K562 (cell line): ENCODE results near the gene MEIS1. TPM values are rescaled to one million over a fixed set of nuclear protein-coding genes. Genes with fewer than 3 reads are reported as not detected.

Experiments
- ATAC-seq: fragments of 200-7000 bp; cut with Tn5 transposase; 3 replicates; pipeline ENCODE4 v1.9.1; 2020; ENCODE audit warnings: moderate library complexity
- BruUV-seq: library from RNA; stranded (reverse); fragments of 400-500 nt; replicated peaks from 2 replicates; lab custom pipeline; 2021; lab: Mats Ljungman, UMichigan
- CTCF ChIA-PET: fragments of 300-600 bp; formaldehyde crosslinking; extraction: SDS; loops from one replicate; lab custom pipeline; 2021; ENCODE audit warnings: low intra/inter-chr PET ratio; lab: Yijun Ruan, JAX
- POLR2A ChIA-PET: fragments of 300-600, 350-650 bp; sonication (Branson Sonifier 250); formaldehyde crosslinking; extraction: SDS; loops from one replicate; lab custom pipeline; 2021; ENCODE audit warnings: antibody characterized with exemption, inconsistent platforms; lab: Yijun Ruan, JAX
- DNase-seq, 4 experiments: peaks; one replicate each; pipeline versions ENCODE4 v3.0.0 to v3.0.0-alpha.2; 2011 to 2018; ENCODE audit warnings: low spot score in 3 of 4, mixed read lengths in 3 of 4; ENCODE audit errors: extremely low read depth in 1 of 4
- FAIRE-seq: peaks from 2 replicates; lab custom pipeline; 2011; peaks lifted over from hg19 to GRCh38; lab: Jason Lieb, UNC
- H2AFZ ChIP-seq: 2 replicates; pipeline ENCODE4 v1.6.0; 2011; ENCODE audit warnings: low read depth, low read length, control low read depth, inconsistent platforms
- H3K27ac ChIP-seq: fragments of 200-600 bp; 3 replicates; pipeline ENCODE4 v1.8.0; 2011; ENCODE audit warnings: low read depth, mild to moderate bottlenecking, control low read depth, inconsistent platforms, low read length, moderate library complexity, mixed read lengths; ENCODE audit errors: extremely low read depth
- H3K27me3 ChIP-seq, 2 experiments: fragments of 300-600 bp in 1 of 2; 2 replicates in 1 of 2; 3 replicates in 1 of 2; pipeline versions ENCODE4 v1.6.0 to v1.8.0; 2011; ENCODE audit warnings: inconsistent platforms in 2 of 2, low read length in 2 of 2, mild to moderate bottlenecking in 1 of 2, mixed read lengths in 1 of 2, moderate library complexity in 1 of 2; ENCODE audit not compliant: control insufficient read depth in 2 of 2, insufficient read depth in 2 of 2
- H3K36me3 ChIP-seq: fragments of 300-600 bp; 3 replicates; pipeline ENCODE4 v1.8.0; 2011; ENCODE audit warnings: mild to moderate bottlenecking, low read length, inconsistent platforms; ENCODE audit not compliant: control insufficient read depth, insufficient read depth
- H3K4me1 ChIP-seq, 2 experiments: fragments of 200-600 bp in 1 of 2; replicated peaks in 1 of 2; 2 replicates in 1 of 2; 3 replicates in 1 of 2; pipeline versions ENCODE4 v1.5.1 to v1.8.0; 2011; ENCODE audit warnings: inconsistent platforms in 2 of 2, low read length in 2 of 2, mild to moderate bottlenecking in 1 of 2, mixed read lengths in 1 of 2, moderate library complexity in 1 of 2; ENCODE audit not compliant: control insufficient read depth in 2 of 2, insufficient read depth in 2 of 2
- H3K4me2 ChIP-seq: 2 replicates; pipeline ENCODE4 v1.6.1; 2011; ENCODE audit warnings: low read length, control low read depth, inconsistent platforms, mixed read lengths; ENCODE audit not compliant: insufficient read depth
- H3K4me3 ChIP-seq: fragments of 200-600 bp; sonication (generic), shearing (Covaris generic); 2 replicates; pipeline ENCODE4 v1.5.1; 2016; ENCODE audit warnings: control low read depth, inconsistent platforms
- H3K79me2 ChIP-seq: fragments of 200-600 bp; 3 replicates; pipeline ENCODE4 v1.8.0; 2011; ENCODE audit warnings: low read length, inconsistent platforms; ENCODE audit not compliant: control insufficient read depth, insufficient read depth
- H3K9ac ChIP-seq, 2 experiments: 2 replicates each; pipeline versions ENCODE4 v1.6.0 to v1.6.1; 2011; ENCODE audit warnings: low read depth in 2 of 2, low read length in 2 of 2, control low read depth in 1 of 2, inconsistent platforms in 1 of 2, mild to moderate bottlenecking in 1 of 2, mixed read lengths in 1 of 2; ENCODE audit not compliant: insufficient read depth in 1 of 2
- H3K9me1 ChIP-seq: one replicate; pipeline ENCODE4 v1.6.0; 2011; ENCODE audit warnings: inconsistent platforms, mild to moderate bottlenecking, low read length, moderate library complexity; ENCODE audit not compliant: control insufficient read depth, insufficient read depth
- H3K9me3 ChIP-seq: replicated peaks from 2 replicates; pipeline ENCODE4 v1.5.1; 2011; ENCODE audit warnings: low read depth, low read length, inconsistent platforms; ENCODE audit not compliant: control insufficient read depth, insufficient read depth
- H4K20me1 ChIP-seq: replicated peaks from 2 replicates; pipeline ENCODE4 v1.6.1; 2011; ENCODE audit warnings: low read length, inconsistent platforms, mixed read lengths; ENCODE audit not compliant: control insufficient read depth, insufficient read depth
- GABPB1 ChIP-seq: sonication (generic); formaldehyde crosslinking; IDR thresholded peaks from 2 replicates; pipeline ENCODE4 v1.8.0; 2022; ENCODE audit warnings: mild to moderate bottlenecking, missing genetic modification reagents
- HDAC8 ChIP-seq: fragments of 450-650 bp; IDR thresholded peaks from 2 replicates; pipeline ENCODE4 v1.6.1; 2016; ENCODE audit warnings: mild to moderate bottlenecking, missing genetic modification characterization, moderate library complexity, missing compliant biosample characterization
- IFI16 ChIP-seq: fragments of 250-450 bp; sonication (Bioruptor Pico); IDR thresholded peaks from 2 replicates; pipeline ENCODE4 v2.1.2; 2022; ENCODE audit warnings: mild to moderate bottlenecking, inconsistent platforms
- NFATC3 ChIP-seq: fragments of 450-650 bp; IDR thresholded peaks from 2 replicates; pipeline ENCODE4 v1.6.1; 2017; ENCODE audit warnings: mild to moderate bottlenecking
- NFXL1 ChIP-seq: fragments of 450-650 bp; formaldehyde crosslinking; IDR thresholded peaks from 2 replicates; pipeline ENCODE4 v1.4.0; 2021; ENCODE audit warnings: mild to moderate bottlenecking
- RFX1 ChIP-seq: fragments of 450-650 bp; IDR thresholded peaks from 2 replicates; pipeline ENCODE4 v1.6.1; 2016; ENCODE audit warnings: mild to moderate bottlenecking, moderate library complexity
- RNF2 ChIP-seq: sonication (generic); IDR thresholded peaks from 2 replicates; pipeline ENCODE4 v1.6.1; 2016
- TBP ChIP-seq: optimal IDR thresholded peaks from 2 replicates; pipeline ENCODE3; 2011; ENCODE audit warnings: low read depth, low read length, improper control_type of control experiment
- TCF7 ChIP-seq: sonication (generic); IDR thresholded peaks from 2 replicates; pipeline ENCODE4 v1.6.1; 2016; ENCODE audit warnings: antibody characterized with exemption, borderline replicate concordance
- ZKSCAN8 ChIP-seq: fragments of 200-800 bp; sonication (Bioruptor generic); IDR thresholded peaks from 2 replicates; pipeline ENCODE4 v1.6.1; 2016; ENCODE audit warnings: missing genetic modification characterization, missing compliant biosample characterization
- ZNF12 ChIP-seq: sonication (generic); formaldehyde crosslinking; IDR thresholded peaks from 2 replicates; pipeline ENCODE4 v1.4.0; 2020; ENCODE audit warnings: mild to moderate bottlenecking, missing genetic modification reagents
- ZNF165 ChIP-seq: fragments of 250-450 bp; sonication (Bioruptor Pico); IDR thresholded peaks from 2 replicates; pipeline ENCODE4 v1.4.0; 2020; ENCODE audit warnings: borderline replicate concordance
- ZNF23 ChIP-seq: fragments of 250-450 bp; sonication (Bioruptor Pico); IDR thresholded peaks from 2 replicates; pipeline ENCODE4 v1.4.0; 2020; ENCODE audit warnings: mild to moderate bottlenecking
- WGBS: fragments of 100-300 bp; shearing (Covaris generic); methylation state at CpG from one replicate; pipeline ENCODE4 v1.1.6; 2016; ENCODE audit warnings: low coverage, mixed read lengths; ENCODE audit not compliant: insufficient coverage; ENCODE audit errors: missing lambda C conversion rate; 5-methylcytosine and 5-hydroxymethylcytosine counted together
- in situ Hi-C: fragments of 300-500 bp; cut with MboI; formaldehyde crosslinking; loops from 4 replicates; pipeline ENCODE4 v1.15.0; 2018; ENCODE audit warnings: inconsistent platforms, mixed read lengths
- intact Hi-C: fragments of 100-400 bp; cut with micrococcal nuclease; formaldehyde crosslinking; loops from 2 replicates; pipeline ENCODE4 v1.14.2; 2022
- polyA plus RNA-seq, 8 experiments: library from polyadenylated mRNA; depleted of rRNA in 4 of 8; stranded (reverse) in 5 of 8; unstranded in 3 of 8; fragments of >200 nt; fragmentation: Nextera tagmentation in 2 of 8; fragmentation: Illumina TruSeq in 1 of 8; extraction: Ambion mirVana in 2 of 8; extraction: Trizol in 1 of 8; gene quantifications; 2 replicates each; pipeline versions ENCODE4 v1.2.1 to v1.2.3, GENCODE V29; 2011 to 2014; ENCODE audit warnings: inconsistent platforms in 1 of 8, missing spikeins in 1 of 8
- total RNA-seq, 7 experiments: library from RNA; depleted of rRNA in 6 of 7; stranded (reverse); fragments of >200 nt in 6 of 7; fragmentation: Illumina TruSeq in 2 of 7; extraction: Trizol in 2 of 7; gene quantifications; 2 replicates each; pipeline versions ENCODE4 v1.2.1 to v1.2.3, GENCODE V29; 2011 to 2021; ENCODE audit warnings: low replicate concordance in 1 of 7
- TF ChIP-seq, protein P1 (sequence below): fragments of 450-650 bp; IDR thresholded peaks from 2 replicates; pipeline ENCODE4 v1.6.1; 2018; ENCODE audit warnings: mild to moderate bottlenecking, low read depth; ENCODE audit not compliant: partially characterized antibody

MEIS1 gene
- total and polyA plus RNA-seq, 9 of the 15 experiments (the other 6 are each of a cell fraction or from before 2014, with no cell fraction given) = 2.3 to 9.0 (median 5.9) TPM

DNA sequence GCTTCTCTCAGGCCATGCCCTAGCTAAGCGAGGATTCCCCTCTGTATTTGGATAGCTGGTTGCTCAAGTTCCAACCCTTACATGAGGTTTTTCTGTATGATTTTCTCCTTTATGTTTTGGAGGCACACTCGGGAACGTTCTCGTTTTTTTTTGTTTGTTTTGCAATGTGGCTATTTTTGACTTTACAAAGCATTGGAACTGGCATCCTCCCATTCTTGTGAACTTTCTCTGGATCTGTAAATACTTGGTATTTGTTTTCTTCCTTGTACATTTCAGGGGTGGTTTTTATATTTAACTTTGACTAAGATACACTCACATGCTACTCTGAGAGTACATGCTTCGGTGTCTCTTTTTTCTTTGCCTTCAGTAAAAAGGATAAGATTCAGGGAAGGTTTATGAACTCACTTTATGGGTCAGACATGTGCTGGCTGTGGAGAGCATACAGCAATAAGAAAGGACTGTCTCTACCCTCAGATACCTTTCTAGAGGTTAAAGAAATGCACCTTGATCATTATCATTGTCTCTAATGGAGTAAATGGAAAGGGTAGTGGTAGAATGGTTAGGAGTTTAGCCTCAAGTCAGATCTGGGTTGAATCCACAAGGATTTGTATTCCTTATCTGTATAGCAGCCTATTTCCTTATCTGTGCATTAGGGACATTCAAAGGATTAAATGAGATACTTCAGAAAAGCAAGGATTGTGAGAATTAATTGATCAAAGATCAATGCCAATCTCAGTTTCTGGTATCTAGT, 61.9 kb downstream of the MEIS1 start (continued):
- TF ChIP-seq NFATC3 = no peak
- no peak for TF ChIP-seq ZNF165 (CRISPR knock-in tag)

DNA sequence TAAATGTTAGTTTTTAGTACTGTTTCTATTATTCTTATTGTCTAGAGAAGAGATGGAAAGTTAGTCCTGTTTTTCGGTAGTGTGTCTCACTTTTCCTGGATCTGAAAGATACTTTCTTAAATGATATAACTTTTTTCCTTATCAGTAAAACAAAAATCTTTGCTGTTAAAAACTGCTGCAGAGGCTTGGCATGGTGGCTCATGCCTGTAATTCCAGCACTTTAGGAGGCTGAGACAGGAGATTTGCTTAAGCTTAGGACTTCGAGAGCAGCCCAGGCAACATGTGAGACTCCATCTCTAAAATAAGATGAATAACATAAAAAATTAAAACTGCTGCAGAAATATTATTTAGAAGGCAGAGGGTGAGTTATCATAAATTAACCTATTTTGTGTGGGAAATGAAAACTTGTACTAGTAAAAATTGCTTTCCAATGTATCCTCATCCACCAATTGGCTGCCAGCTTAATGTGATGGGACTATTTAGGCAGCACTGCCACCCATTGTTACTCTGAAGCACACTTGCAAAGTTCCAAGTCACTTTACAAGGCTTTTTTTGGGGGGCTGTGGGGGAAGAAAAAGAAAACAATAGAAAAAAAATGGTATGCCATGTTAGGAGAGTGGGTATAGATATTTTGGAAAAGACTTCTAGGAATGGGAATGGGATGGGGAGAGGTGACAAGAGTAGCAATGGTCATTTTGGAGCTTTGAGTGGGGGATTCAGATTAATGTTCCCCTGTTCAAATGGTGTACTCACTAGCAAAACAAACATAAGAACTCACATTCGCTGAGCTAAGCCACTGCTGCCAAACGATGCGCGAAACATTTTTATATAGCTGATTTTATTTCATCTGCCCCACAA, 62.7 kb downstream of the MEIS1 start:
- H2AFZ ChIP-seq = no peak overlapping the region
- no peak overlapping the region for H3K9ac ChIP-seq
- no peaks in the 10 kb centered on the region for H3K27me3 ChIP-seq
- no peak for FAIRE-seq
- H3K79me2 ChIP-seq = no peaks in the 10 kb centered on the region
- H3K4me1 ChIP-seq = peaks cover 0 to 24% of the 10 kb centered on the region in 2 experiments; a peak in 3 of 5 replicates
- no peak overlapping the region for H3K4me3 ChIP-seq
- intact Hi-C loops = loop anchor here (2.0 kb wide), 1 partner anchor 63 kb away; the partner anchor contains the start of gene MEIS1
- no peaks in the 10 kb centered on the region for H3K9me1 ChIP-seq
- WGBS = 74% methylated on average over 6 of the region's 6 CpGs
- no peak overlapping the region for H3K4me2 ChIP-seq
- in situ Hi-C loops = no loop called here
- H3K9me3 ChIP-seq = no peaks in the 10 kb centered on the region
- DNase-seq = no peak
- no peaks in the 10 kb centered on the region for H3K36me3 ChIP-seq
- H4K20me1 ChIP-seq = no peaks in the 10 kb centered on the region
- no TSS peak for BruUV-seq
- ChIA-PET CTCF (no interaction called here), POLR2A (interaction anchor here (0.8 to 1.2 kb wide), 3 partner anchors 16 to 35 kb away, joined by 3 to 4 read pairs (median 3); no protein-coding TSS in a partner anchor)
- no peak for ATAC-seq
- no peak overlapping the region for H3K27ac ChIP-seq
- TF ChIP-seq, protein P1, sequence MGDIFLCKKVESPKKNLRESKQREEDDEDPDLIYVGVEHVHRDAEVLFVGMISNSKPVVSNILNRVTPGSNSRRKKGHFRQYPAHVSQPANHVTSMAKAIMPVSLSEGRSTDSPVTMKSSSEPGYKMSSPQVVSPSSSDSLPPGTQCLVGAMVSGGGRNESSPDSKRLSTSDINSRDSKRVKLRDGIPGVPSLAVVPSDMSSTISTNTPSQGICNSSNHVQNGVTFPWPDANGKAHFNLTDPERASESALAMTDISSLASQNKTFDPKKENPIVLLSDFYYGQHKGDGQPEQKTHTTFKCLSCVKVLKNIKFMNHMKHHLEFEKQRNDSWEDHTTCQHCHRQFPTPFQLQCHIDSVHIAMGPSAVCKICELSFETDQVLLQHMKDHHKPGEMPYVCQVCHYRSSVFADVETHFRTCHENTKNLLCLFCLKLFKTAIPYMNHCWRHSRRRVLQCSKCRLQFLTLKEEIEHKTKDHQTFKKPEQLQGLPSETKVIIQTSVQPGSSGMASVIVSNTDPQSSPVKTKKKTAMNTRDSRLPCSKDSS = no peak
- TF ChIP-seq ZNF23 (CRISPR knock-in tag) = no peak
- TF ChIP-seq TBP = no peak
- TF ChIP-seq HDAC8 (tag) = no peak
- TF ChIP-seq RNF2 = no peak
- TF ChIP-seq ZNF12 (CRISPR knock-in tag) = no peak
- no peak for TF ChIP-seq TCF7
- no peak for TF ChIP-seq GABPB1 (CRISPR knock-in tag)
- no peak for TF ChIP-seq RFX1
- no peak for TF ChIP-seq ZKSCAN8 (CRISPR knock-in tag)
- no peak for TF ChIP-seq IFI16 (CRISPR knock-in tag)
- TF ChIP-seq NFXL1 (CRISPR knock-in tag) = no peak
